ENCODE data around the gene CPTP. TPM values are rescaled to one million over a fixed set of nuclear protein-coding genes. Genes with fewer than 3 reads are reported as not detected.

CPTP gene
- total and polyA plus RNA-seq, 11 donors: 50.7 to 226 (median 72.4) TPM

DNA sequence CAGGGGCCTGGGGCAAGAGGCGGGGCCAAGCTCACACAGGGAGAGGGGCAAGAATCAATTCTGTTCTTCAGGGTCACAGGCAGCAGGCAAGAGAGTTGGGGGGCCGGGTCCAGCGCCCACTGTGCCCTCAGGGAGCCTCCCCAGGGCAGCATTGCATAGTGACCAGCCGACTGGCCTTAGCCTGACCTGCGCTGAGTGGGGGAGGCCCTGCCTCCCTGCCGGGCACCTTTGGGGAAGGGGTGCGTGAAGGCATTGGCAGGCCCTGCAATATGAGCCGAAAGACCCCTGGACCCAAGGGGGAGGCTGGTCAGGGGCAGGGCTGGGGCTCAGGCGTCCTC, 32.2 kb upstream of the CPTP start:
- peaks cover 0 to 15% (median 7%) of the 10 kb centered on the region in 12 donors for H3K4me1 ChIP-seq
- TF ChIP-seq POLR2A (IDR thresholded peaks at IDR 0.05) (no peak), CTCF (IDR thresholded peaks at IDR 0.05) (no peak)
- WGBS, 4 donors: 84 to 90% (median 86%) methylated on average over 9 of the region's 9 CpGs
- H3K9me3 ChIP-seq: no peaks in the 10 kb centered on the region
- H3K27ac ChIP-seq: no peak overlapping the region
- H3K27me3 ChIP-seq: peaks cover 0 to 2% (median 0%) of the 10 kb centered on the region in 9 donors
- H3K36me3 ChIP-seq: peaks cover 0 to 41% (median 11%) of the 10 kb centered on the region in 9 donors
- H3K4me3 ChIP-seq: no peak overlapping the region
- peak in 1 of 5 donors; percentile 22 for DNase-seq
- peak in 1 of 4 donors; percentile 11 for ATAC-seq
- intact Hi-C loops (cut with DNase I): loop anchor here in 9 of 10 donors (1.0 to 10.0 kb wide), 7 partner anchors 170 to 308 kb away; partner anchors contain the start of gene PERM1 (in 1 of the 9)

- H3K9me3 ChIP-seq: no peaks in the 10 kb centered on the region
- no peak for DNase-seq
- H3K4me1 ChIP-seq: peaks cover 0 to 15% (median 7%) of the 10 kb centered on the region in 12 donors
- intact Hi-C loops (cut with DNase I): loop anchor here in 9 of 10 donors (1.0 to 10.0 kb wide), 7 partner anchors 170 to 308 kb away; partner anchors contain the start of gene PERM1 (in 1 of the 9)
- no peak for ATAC-seq
- H3K27me3 ChIP-seq: no peaks in the 10 kb centered on the region
- WGBS, 4 donors: 89 to 96% (median 92%) methylated on average over 14 to 18 of the region's 18 CpGs
- H3K4me3 ChIP-seq: no peak overlapping the region
- H3K27ac ChIP-seq: no peak overlapping the region
- H3K36me3 ChIP-seq: peaks cover 0 to 45% (median 11%) of the 10 kb centered on the region in 9 donors
- TF ChIP-seq CTCF (IDR thresholded peaks at IDR 0.05): no peak
- no peak for TF ChIP-seq POLR2A (IDR thresholded peaks at IDR 0.05)
Measured at GRCh38 chr1:1292851-1293250, 31.8 kb upstream of the CPTP start.

GRCh38 chr1:1293263-1294249, 31.0 kb upstream of the CPTP start:
- DNase-seq (peak in 2 of 5 donors; percentile 24 to 65), ATAC-seq (peak in 2 of 4 donors; percentile 2 to 12)
- H3K36me3 ChIP-seq: peaks cover 0 to 47% (median 12%) of the 10 kb centered on the region in 9 donors
- no peaks in the 10 kb centered on the region for H3K9me3 ChIP-seq
- TF ChIP-seq CTCF (IDR thresholded peaks at IDR 0.05): no peak
- no peak for TF ChIP-seq POLR2A (IDR thresholded peaks at IDR 0.05)
- WGBS, 4 donors: 81 to 84% (median 83%) methylated on average over 27 to 94 of the region's 94 CpGs
- no peak overlapping the region for H3K4me3 ChIP-seq
- intact Hi-C loops (cut with DNase I): loop anchor here in 9 of 10 donors (2.0 to 10.0 kb wide), 6 partner anchors 171 to 309 kb away; partner anchors contain the start of gene PERM1 (in 1 of the 9)
- peaks cover 0 to 15% (median 7%) of the 10 kb centered on the region in 12 donors for H3K4me1 ChIP-seq
- no peak overlapping the region for H3K27ac ChIP-seq
- H3K27me3 ChIP-seq: no peaks in the 10 kb centered on the region

Measured in heart left ventricle (tissue), 16 donors.